ENCODE data around the gene ZMIZ1. TPM values are rescaled to one million over a fixed set of nuclear protein-coding genes. Genes with fewer than 3 reads are reported as not detected.

ZMIZ1 gene
- total and polyA plus RNA-seq, 4 donors: 18.3 to 80.2 (median 42.6) TPM

- DNase-seq (no peak), ATAC-seq (ENCODE audit: insufficient read depth, low FRiP score) (no peak)
- no peaks in the 10 kb centered on the region for H3K27me3 ChIP-seq (ENCODE audit: control insufficient read depth in 3 of 3, insufficient read depth in 3 of 3, low read length in 2 of 3)
- H3K9me3 ChIP-seq (ENCODE audit: control insufficient read depth in 4 of 4, insufficient read depth in 3 of 4, low read length in 3 of 4): no peaks in the 10 kb centered on the region
- H3K4me3 ChIP-seq: no peak overlapping the region
- WGBS, 2 donors: 97 to 99% methylated on average over 6 of the region's 6 CpGs
- peaks cover 0 to 18% (median 7%) of the 10 kb centered on the region in 5 donors for H3K4me1 ChIP-seq (ENCODE audit: control insufficient read depth in 5 of 5, insufficient read depth in 5 of 5, low read length in 5 of 5)
- H3K9ac ChIP-seq (ENCODE audit: insufficient read depth in 1 of 2, low read length in 2 of 2): no peak overlapping the region
- TF ChIP-seq CTCF (IDR thresholded peaks at IDR 0.05; ENCODE audit: control extremely low read depth, extremely low read depth): no peak
- no peak overlapping the region for H3K27ac ChIP-seq (ENCODE audit: low read depth in 1 of 2, low read length in 1 of 2)
- H3K36me3 ChIP-seq (ENCODE audit: control insufficient read depth in 4 of 4, insufficient read depth in 4 of 4, low read length in 4 of 4): no peaks in the 10 kb centered on the region
These were observed 44.5 kb upstream of the ZMIZ1 start for GRCh38 chr10:79024296-79024695.

DNA sequence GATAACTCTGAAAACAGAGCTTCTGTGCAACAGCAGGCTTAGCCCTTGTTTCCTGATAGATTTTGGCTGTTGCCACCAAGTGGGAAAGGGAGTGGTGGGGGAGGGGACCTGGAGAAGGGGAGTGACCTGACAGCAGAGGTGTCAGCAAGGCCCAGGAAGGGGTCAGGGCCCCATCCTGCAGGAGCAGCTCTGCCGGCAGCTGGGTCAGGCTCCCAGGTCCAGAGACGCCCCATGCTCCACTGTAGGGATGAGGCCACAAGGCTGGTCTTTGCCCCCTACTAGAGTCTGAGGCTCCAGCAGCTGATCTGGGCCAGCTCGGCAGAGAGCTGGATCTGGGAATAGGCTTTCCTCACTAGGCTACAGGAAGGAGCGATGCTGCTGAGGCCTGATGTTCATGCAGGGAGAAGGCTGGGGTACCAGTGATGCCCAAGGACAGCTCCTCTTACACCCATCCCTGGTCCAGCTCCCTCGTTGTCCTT, 44.0 kb upstream of the ZMIZ1 start:
- 82 to 86% methylated on average over 5 of the region's 5 CpGs for WGBS, 2 donors
- no peak for TF ChIP-seq CTCF (IDR thresholded peaks at IDR 0.05; ENCODE audit: control extremely low read depth, extremely low read depth)
- Histone ChIP-seq H3K9ac (ENCODE audit: insufficient read depth in 1 of 2, low read length in 2 of 2) (no peak overlapping the region), H3K9me3 (ENCODE audit: control insufficient read depth in 4 of 4, insufficient read depth in 3 of 4, low read length in 3 of 4) (no peaks in the 10 kb centered on the region), H3K4me1 (ENCODE audit: control insufficient read depth in 5 of 5, insufficient read depth in 5 of 5, low read length in 5 of 5) (peaks cover 0 to 15% (median 7%) of the 10 kb centered on the region in 5 donors), H3K27ac (ENCODE audit: low read depth in 1 of 2, low read length in 1 of 2) (no peak overlapping the region), H3K4me3 (no peak overlapping the region), H3K27me3 (ENCODE audit: control insufficient read depth in 3 of 3, insufficient read depth in 3 of 3, low read length in 2 of 3) (no peaks in the 10 kb centered on the region), H3K36me3 (ENCODE audit: control insufficient read depth in 4 of 4, insufficient read depth in 4 of 4, low read length in 4 of 4) (no peaks in the 10 kb centered on the region)
- ATAC-seq (ENCODE audit: insufficient read depth, low FRiP score) (no peak), DNase-seq (no peak)

DNA sequence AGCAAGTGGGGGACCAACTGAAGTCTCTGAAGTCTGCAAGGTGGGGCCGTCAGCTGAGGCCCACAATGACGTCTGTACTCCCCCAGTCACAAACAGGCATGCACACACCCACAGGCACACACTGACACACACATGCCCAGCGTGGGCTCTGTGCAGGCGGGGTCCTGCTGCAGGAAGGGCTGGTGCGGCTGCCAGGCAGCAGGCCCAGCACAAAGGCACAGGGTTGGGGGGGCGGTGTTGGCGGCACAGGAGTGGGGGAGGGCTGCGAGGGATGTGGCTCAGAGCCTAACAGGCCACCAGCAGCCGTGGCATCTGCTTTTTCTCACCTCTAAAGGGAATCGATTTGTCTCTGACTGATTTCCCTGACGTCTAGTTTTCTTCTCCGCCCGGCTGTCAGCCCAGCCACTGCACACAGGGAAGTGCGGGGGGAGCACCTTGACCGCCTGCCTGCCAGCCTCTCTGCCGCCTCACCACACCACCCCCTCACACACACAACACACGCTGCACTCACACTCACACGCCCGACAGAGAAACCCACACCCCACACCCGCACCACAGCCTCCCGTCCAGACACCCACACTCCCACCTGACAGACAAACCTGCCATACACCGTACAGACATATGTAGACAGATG, 43.5 kb upstream of the ZMIZ1 start:
- no peak for DNase-seq
- H3K9me3 ChIP-seq (ENCODE audit: control insufficient read depth in 4 of 4, insufficient read depth in 3 of 4, low read length in 3 of 4): no peaks in the 10 kb centered on the region
- H3K9ac ChIP-seq (ENCODE audit: insufficient read depth in 1 of 2, low read length in 2 of 2): no peak overlapping the region
- peaks cover 0 to 12% (median 7%) of the 10 kb centered on the region in 5 donors for H3K4me1 ChIP-seq (ENCODE audit: control insufficient read depth in 5 of 5, insufficient read depth in 5 of 5, low read length in 5 of 5)
- H3K27ac ChIP-seq (ENCODE audit: low read depth in 1 of 2, low read length in 1 of 2): no peak overlapping the region
- TF ChIP-seq CTCF (IDR thresholded peaks at IDR 0.05; ENCODE audit: control extremely low read depth, extremely low read depth): no peak
- 54 to 67% methylated on average over 22 of the region's 22 CpGs for WGBS, 2 donors
- no peaks in the 10 kb centered on the region for H3K27me3 ChIP-seq (ENCODE audit: control insufficient read depth in 3 of 3, insufficient read depth in 3 of 3, low read length in 2 of 3)
- no peaks in the 10 kb centered on the region for H3K36me3 ChIP-seq (ENCODE audit: control insufficient read depth in 4 of 4, insufficient read depth in 4 of 4, low read length in 4 of 4)
- ATAC-seq (ENCODE audit: insufficient read depth, low FRiP score): no peak
- no peak overlapping the region for H3K4me3 ChIP-seq

DNA sequence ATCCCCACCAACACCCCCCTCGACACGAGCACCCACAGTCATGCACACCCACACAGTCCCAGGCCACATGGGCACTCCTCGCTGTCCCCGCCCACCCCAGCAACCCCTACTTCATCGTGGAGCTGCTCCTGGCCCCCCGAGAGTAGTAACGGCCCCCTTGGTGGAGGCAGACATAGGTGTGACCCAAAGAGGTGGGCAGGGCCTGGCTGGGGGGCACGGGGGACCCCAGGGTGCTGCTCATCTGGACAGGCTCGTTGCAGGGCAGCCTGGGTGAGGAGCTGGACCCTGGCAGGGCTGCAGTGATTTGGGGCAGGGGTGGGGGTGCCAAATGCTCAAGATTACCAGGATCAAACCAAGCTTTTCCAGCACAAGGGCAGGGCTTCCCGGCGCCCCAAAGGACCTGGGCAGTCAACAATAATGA, 42.4 kb upstream of the ZMIZ1 start:
- ATAC-seq (ENCODE audit: insufficient read depth, low FRiP score) (no peak), DNase-seq (no peak)
- Histone ChIP-seq H3K36me3 (ENCODE audit: control insufficient read depth in 4 of 4, insufficient read depth in 4 of 4, low read length in 4 of 4) (no peaks in the 10 kb centered on the region), H3K4me1 (ENCODE audit: control insufficient read depth in 5 of 5, insufficient read depth in 5 of 5, low read length in 5 of 5) (peaks cover 0 to 12% (median 7%) of the 10 kb centered on the region in 5 donors), H3K27me3 (ENCODE audit: control insufficient read depth in 3 of 3, insufficient read depth in 3 of 3, low read length in 2 of 3) (no peaks in the 10 kb centered on the region), H3K27ac (ENCODE audit: low read depth in 1 of 2, low read length in 1 of 2) (no peak overlapping the region), H3K9me3 (ENCODE audit: control insufficient read depth in 4 of 4, insufficient read depth in 3 of 4, low read length in 3 of 4) (no peaks in the 10 kb centered on the region), H3K9ac (ENCODE audit: insufficient read depth in 1 of 2, low read length in 2 of 2) (no peak overlapping the region), H3K4me3 (no peak overlapping the region)
- 95% methylated on average over 11 of the region's 11 CpGs for WGBS, 2 donors
- no peak for TF ChIP-seq CTCF (IDR thresholded peaks at IDR 0.05; ENCODE audit: control extremely low read depth, extremely low read depth)

Measured in lung (tissue), 12 donors.